SIG-M5 treated with dmso at 0.1 percent for 504 hours (cell line): ENCODE data around the gene SORT1.
"Not testable (repeated sequence)": the region's sequence is repeated elsewhere in the genome, so short reads cannot be mapped to it uniquely, and the experiment has no call there.

Experiments used
- DNase-seq: peaks from one replicate; lab custom pipeline; 2025; ENCODE audit not compliant: unreplicated experiment; lab: John Stamatoyannopoulos, UW

The SORT1 gene

DNA sequence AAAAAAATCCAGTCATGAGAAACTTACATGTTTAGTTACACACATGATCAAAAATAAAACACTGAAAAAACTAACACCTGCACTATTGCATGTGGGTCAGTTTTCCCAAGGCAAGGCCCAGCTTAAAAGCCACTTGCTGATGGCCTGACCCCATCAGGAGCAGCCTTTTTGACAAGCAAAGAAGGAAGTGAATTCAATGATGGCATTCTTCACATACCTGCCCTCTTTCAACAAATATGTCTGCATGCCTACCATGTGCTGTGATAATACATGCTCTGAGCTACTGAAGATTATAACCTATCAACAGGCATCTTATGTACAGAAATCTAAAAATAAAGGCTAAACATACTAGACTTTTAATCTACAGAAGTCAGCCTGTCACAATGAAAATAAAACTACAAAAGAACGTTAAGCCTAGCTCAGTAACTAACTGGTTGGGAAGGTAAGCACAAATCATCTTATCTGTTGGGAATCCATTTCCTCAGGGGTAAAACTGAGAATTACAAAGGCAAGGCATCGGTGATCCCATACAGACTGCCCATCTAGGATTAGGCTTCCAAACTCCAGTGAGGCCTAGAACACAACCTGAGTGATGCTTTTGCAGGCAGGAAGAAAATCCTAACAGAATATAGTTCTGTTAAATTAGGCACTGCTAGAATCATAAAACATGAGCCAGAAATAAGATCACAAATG lies 14.5 kb downstream of the SORT1 start:
- no peak for DNase-seq

DNA sequence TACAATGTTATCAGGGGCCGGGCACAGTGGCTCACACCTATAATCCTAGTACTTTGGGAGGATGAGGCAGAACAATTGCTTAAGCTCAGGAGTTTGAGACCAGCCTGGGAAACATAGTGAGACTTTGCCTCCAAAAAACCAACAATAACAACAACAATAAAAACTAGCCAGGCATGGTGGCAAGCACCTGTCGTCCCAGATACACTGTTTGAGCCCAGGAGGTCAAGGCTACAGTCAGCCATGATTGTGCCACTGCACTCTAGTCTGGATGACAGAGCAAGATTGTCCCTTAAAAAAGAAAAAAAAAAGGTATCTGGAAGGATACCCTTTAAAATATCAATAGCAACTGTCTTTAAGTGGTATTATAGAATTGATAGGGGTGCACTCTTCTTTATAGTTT lies 16.1 kb downstream of the SORT1 start:
- no peak for DNase-seq

- DNase-seq = no peak
These were observed 17.8 kb downstream of the SORT1 start for GRCh38 chr1:109379907-109380306.

GRCh38 chr1:109379422-109379821 lies 18.3 kb downstream of the SORT1 start:
- no peak for DNase-seq

DNA sequence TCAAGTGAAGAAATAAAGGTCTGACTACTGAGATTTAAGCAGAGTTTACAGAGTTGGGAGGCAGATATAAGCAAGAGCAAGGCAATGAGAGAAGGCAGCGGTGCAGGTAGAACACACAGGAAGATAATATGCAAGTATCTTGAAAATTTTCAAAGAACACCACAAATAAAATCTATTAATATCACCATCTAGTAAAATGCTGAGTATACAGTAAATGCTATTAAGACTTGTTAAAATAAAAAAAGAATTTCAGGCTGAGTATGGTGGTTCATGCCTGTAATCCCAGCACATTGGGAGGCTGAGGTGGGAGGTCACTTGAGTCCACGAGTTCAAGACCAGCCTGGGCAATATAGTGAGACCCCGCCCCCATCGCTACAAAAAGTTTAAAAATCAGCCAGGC lies 20.0 kb downstream of the SORT1 start:
- DNase-seq = no peak

- DNase-seq = not testable (repeated sequence)
These were observed 24.0 kb downstream of the SORT1 start for GRCh38 chr1:109373696-109374095.

DNA sequence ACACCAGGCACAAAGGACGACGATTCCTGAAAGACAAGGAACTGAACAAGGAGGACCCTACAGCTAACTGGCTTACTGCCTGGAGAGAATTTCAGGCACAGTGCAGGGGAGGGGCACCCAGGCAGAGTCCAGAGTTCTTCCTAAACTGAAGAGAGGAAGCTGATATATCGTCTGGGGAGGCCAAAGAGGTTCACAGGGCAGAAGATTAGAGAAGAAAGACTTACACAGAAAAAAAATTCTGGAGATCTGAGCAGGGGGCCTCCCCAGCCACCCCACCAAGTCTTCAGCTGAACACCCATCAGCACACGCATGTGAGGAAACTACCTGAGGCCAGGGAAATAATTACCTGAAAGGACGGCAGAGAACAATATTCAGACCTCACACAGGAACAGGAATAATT lies 24.6 kb downstream of the SORT1 start:
- no peak for DNase-seq

- no peak for DNase-seq
These were observed 25.4 kb downstream of the SORT1 start for GRCh38 chr1:109372281-109372680.

DNA sequence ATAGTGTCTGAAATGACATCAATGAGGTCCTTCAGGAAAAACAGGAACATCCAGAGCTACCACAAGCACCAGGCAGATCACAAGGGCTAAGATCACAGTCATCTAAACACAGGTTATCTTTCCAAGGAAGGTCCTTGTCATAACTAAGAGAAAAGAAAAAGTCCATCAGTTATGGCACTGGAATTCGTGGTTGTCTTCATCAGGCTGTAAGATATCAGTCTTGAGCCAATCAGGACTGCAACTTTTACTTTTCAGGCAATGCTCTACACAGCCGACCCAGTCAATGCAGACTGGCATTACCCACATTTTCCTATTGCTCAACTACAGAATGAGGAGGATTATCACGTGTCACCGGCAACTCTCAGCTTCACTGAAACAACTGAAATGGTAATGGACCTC lies 26.4 kb downstream of the SORT1 start:
- DNase-seq = peak; percentile 80

DNA sequence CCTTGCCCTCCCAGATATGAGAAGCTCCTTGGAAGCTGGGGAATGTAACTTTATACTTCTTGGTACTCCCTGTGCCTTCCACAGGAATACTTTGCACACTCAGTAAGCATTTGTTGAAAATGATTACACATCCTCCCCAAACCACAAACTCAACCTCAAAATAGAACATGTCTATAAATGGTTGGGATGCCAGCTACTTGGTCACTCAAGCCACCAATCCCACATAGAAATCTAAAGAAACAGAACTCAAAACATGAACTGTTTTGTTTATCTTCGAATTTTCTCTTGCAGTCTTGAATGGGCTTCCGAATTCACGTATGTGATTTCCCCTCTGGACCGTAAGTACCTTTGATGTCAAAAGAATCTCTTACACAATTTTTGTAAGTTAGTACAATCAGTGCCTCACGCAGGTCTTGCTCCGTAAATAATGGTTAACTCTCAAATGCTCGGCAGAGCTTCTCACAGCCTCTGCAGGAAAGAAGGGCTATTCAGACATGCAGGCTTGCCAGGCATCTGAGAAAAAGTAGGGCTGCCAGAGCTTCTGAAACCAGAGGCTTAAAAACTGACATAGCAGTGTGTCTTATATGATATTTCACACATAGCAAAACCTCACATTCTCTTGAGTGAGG lies 26.9 kb downstream of the SORT1 start:
- DNase-seq = peak; percentile 26

DNA sequence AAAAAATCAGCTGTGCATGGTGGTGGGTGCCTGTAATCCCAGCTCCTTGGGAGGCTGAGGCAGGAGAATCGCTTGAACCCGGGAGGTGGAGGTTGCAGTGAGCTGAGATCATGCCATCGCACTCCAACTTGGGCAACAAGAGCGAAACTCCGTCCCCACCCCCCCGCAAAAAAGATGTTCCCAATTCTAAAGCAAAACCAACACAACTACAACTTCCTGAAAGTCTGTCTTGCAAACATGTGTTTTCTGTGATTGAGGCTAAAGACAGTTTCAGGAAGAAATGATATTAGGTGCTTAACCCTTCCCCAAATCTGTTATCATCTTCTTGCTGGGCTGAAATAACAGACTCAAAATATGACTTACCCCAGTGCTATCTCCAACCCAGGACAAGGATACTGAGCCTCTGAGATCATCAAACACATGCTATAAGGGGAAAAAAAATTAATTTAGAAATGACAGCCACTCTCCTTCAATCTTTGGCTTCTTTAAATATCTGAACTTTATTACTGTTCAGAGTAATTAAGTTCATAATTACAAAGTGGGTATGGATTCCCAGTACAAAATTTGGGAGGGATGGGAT lies 28.5 kb downstream of the SORT1 start:
- DNase-seq = peak; percentile 45

- no peak for DNase-seq
These were observed 29.3 kb downstream of the SORT1 start for GRCh38 chr1:109368464-109368863.

- no peak for DNase-seq
These were observed 30.1 kb downstream of the SORT1 start for GRCh38 chr1:109367626-109368025.

GRCh38 chr1:109365642-109366204 lies 32.0 kb downstream of the SORT1 start:
- no peak for DNase-seq

DNA sequence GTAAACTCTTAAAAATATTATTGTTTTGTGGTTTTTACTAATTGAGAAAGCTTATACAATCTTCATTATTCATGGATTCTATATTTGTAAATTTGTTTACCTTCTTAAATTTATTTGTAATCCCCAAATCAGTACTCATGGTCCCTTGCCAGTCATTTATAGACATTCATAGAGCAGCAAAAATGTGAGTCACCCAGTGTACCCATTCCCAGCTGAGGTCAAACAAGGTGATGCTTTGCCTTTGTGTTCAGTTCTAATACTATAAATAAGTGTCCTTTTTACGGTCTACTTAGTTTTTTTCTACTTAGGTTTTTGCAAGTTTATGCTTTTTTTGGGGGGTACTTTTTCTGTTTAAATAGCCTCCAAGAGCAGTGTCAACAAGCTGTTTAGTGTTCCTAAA lies 36.1 kb downstream of the SORT1 start:
- no peak for DNase-seq

DNA sequence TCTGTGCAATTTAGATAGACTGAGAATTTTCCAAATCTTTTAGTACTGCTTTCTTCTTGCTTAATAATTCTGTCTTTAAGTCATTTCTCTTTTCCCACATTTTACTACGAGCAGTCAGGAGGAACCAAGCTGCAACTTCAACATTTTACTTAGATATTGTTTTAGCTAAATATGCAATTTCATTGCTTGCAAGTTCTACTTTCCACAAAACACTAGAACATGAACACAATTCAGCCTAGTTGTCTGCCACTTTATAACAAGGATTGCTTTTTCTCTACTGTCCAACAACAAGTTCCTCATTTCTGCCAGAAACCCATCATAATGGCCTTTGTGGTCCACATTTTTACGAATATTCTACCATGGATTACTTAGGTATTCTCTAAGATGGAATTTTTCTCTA lies 36.6 kb downstream of the SORT1 start:
- no peak for DNase-seq

DNA sequence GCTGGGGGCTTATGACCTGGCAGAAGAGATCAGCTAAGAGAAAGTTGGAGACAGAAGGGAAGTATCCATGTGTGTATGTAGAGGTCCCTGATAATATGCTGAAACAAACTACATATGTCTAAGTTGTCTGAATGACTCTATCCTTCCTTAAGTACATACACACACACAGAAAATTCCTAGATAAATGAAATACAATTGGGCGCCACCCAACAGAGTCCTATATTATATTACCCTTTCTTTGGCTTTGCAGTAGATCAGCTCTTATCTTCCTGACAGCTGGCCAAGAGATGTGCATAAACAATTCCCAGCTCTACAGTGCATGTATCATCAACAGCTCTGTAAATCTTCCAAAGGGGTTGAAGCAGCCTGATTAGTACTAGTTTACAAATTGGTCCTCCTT lies 40.1 kb downstream of the SORT1 start:
- no peak for DNase-seq

DNA sequence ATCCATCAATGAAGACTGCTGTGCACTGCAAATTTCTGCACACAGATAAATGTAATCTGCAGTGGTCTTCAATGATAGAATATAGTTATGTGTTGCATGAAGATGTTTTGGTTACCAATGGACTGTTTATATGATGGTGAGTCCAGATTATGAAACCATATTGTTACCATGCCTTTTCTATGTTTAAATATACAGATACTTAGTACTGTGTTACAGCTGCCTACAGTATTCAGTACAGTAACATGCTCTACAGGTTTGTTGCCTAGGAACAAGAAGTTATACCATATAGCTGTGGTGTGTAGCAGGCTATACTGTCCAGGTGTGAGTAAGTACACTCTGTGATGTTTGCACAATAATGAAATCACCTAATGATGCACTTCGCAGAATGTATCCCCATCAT lies 40.8 kb downstream of the SORT1 start:
- no peak for DNase-seq

- DNase-seq = no peak
These were observed 41.2 kb downstream of the SORT1 start for GRCh38 chr1:109356505-109356904.

- no peak for DNase-seq
These were observed 42.8 kb downstream of the SORT1 start for GRCh38 chr1:109354929-109355328.

DNA sequence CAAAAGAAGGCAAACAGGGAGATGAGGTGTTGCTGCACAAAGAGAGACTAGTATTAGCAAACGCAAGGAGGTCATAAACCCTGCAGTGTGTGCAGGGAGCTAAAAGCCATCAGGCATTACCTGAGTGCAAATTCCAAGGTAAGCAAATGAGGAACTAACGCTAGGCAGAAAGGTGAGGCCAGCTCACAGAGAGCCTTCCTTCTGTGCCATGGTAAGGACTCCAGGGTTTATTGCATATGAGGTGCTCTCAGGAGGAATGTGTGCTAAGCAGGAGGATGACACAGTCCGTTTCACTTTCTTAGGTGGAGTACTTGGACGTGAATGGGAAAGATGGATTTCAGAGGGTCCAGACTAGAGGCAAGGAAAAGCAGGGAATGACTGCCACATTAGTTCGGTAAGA lies 46.3 kb downstream of the SORT1 start:
- no peak for DNase-seq

- DNase-seq = no peak
These were observed 47.1 kb downstream of the SORT1 start for GRCh38 chr1:109350655-109351054.
